ENCODE data around the gene MUC5B. TPM values are rescaled to one million over a fixed set of nuclear protein-coding genes. Genes with fewer than 3 reads are reported as not detected.

Gene MUC5B
- total and polyA plus RNA-seq, 2 donors (not counting 3 experiments of a cell fraction or from before 2014, with no cell fraction given): not detected

DNA sequence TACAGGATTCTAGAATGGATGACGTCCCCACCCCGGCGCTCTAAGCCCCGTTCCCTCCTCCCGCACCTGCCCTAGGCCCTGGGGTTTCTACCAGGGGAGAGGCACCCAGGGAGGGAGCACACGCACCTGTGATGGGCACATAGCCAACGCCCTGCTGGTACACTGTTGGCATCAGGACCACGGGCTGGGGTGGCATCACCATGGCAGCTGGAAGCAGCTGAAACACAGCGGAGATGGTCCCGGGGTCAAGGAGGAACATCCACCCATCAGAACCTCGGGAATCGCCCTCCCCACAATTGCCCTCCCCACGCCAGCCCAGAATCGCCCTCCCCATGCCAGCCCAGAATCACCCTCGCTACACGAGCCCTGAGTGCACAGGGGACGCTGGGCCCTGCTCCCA, 63.0 kb downstream of the MUC5B start:
- H3K27me3 ChIP-seq (ENCODE audit: control insufficient read depth in 2 of 2, insufficient read depth in 2 of 2, low read length in 2 of 2): no peaks in the 10 kb centered on the region
- H3K4me1 ChIP-seq (ENCODE audit: control insufficient read depth, extremely low read depth, insufficient read depth, low read length): peaks cover 6% of the 10 kb centered on the region
- POLR2A ChIA-PET: no interaction called here
- no peak overlapping the region for H3K27ac ChIP-seq (ENCODE audit: insufficient read depth, low read depth, low read length)
- H3K9me1 ChIP-seq (replicated peaks; ENCODE audit: control insufficient read depth, extremely low read depth, insufficient read depth, low read length): no peaks in the 10 kb centered on the region
- H3K9ac ChIP-seq (replicated peaks; ENCODE audit: extremely low read depth, insufficient read depth, low read length): no peak overlapping the region
- no peak overlapping the region for H3K4me2 ChIP-seq (ENCODE audit: insufficient read depth, low read length)
- no peaks in the 10 kb centered on the region for H4K20me1 ChIP-seq (replicated peaks; ENCODE audit: control insufficient read depth, extremely low read depth, insufficient read depth, low read length)
- dilution Hi-C loops (cut with MboI; ENCODE audit: extremely low pct_ligation_motif_present, low sequenced_read_pairs) (no loop called here), intact Hi-C loops (cut with micrococcal nuclease) (no loop called here)
- FAIRE-seq (no peak), DNase-seq (ENCODE audit: low read depth, low spot score) (no peak)
- H3K36me3 ChIP-seq (ENCODE audit: control insufficient read depth in 2 of 2, extremely low read depth in 1 of 2, insufficient read depth in 2 of 2, low read length in 2 of 2): peaks cover 3 to 53% of the 10 kb centered on the region in 2 experiments
- TF ChIP-seq POLR2A (IDR thresholded peaks at IDR 0.05; ENCODE audit: low read depth, low read length): no peak
- TF ChIP-seq, protein P1, sequence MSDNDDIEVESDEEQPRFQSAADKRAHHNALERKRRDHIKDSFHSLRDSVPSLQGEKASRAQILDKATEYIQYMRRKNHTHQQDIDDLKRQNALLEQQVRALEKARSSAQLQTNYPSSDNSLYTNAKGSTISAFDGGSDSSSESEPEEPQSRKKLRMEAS (IDR thresholded peaks at IDR 0.05; ENCODE audit: insufficient read depth, insufficient read length): no peak
- TF ChIP-seq GATA2 (IDR thresholded peaks at IDR 0.05; ENCODE audit: insufficient read depth, insufficient read length, low read depth, low read length): no peak
- TF ChIP-seq JUN (IDR thresholded peaks at IDR 0.05; ENCODE audit: borderline replicate concordance, insufficient read depth, insufficient read length, low read depth): no peak
- no peak for TF ChIP-seq EZH2 (IDR thresholded peaks at IDR 0.05; ENCODE audit: borderline replicate concordance, low read depth, low read length, severe bottlenecking)
- TF ChIP-seq, protein P2, sequence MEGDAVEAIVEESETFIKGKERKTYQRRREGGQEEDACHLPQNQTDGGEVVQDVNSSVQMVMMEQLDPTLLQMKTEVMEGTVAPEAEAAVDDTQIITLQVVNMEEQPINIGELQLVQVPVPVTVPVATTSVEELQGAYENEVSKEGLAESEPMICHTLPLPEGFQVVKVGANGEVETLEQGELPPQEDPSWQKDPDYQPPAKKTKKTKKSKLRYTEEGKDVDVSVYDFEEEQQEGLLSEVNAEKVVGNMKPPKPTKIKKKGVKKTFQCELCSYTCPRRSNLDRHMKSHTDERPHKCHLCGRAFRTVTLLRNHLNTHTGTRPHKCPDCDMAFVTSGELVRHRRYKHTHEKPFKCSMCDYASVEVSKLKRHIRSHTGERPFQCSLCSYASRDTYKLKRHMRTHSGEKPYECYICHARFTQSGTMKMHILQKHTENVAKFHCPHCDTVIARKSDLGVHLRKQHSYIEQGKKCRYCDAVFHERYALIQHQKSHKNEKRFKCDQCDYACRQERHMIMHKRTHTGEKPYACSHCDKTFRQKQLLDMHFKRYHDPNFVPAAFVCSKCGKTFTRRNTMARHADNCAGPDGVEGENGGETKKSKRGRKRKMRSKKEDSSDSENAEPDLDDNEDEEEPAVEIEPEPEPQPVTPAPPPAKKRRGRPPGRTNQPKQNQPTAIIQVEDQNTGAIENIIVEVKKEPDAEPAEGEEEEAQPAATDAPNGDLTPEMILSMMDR (IDR thresholded peaks at IDR 0.05; ENCODE audit: extremely low read depth in 1 of 2, insufficient read depth in 1 of 2, low read depth in 1 of 2, low read length in 2 of 2): no peak
- TF ChIP-seq FOS (IDR thresholded peaks at IDR 0.05; ENCODE audit: borderline replicate concordance, insufficient read depth, low read length): no peak
- no peak for TF ChIP-seq POLR2AphosphoS5 (IDR thresholded peaks at IDR 0.05; ENCODE audit: insufficient read depth, low read depth, low read length)
- TF ChIP-seq MYC (IDR thresholded peaks at IDR 0.05; ENCODE audit: low read depth, low read length): no peak
- no TSS peak for BruUV-seq (replicated peaks)
- H3K9me3 ChIP-seq (replicated peaks; ENCODE audit: control insufficient read depth, insufficient read depth, low read length): no peaks in the 10 kb centered on the region
- H3K4me3 ChIP-seq (replicated peaks in 1 of 3; ENCODE audit: insufficient read depth in 1 of 3, low read depth in 1 of 3, low read length in 3 of 3): no peak overlapping the region
- CTCF ChIA-PET: no interaction called here
- no peak overlapping the region for H2AFZ ChIP-seq (ENCODE audit: low read depth, low read length)
- H3K79me2 ChIP-seq (ENCODE audit: control insufficient read depth, insufficient read depth, low read length): no peaks in the 10 kb centered on the region

Measured in endothelial cell of umbilical vein (primary cell).